Measurements from ENCODE around the gene RHOT1. TPM values are rescaled to one million over a fixed set of nuclear protein-coding genes. Genes with fewer than 3 reads are reported as not detected.
"Not testable (repeated sequence)": the region's sequence is repeated elsewhere in the genome, so short reads cannot be mapped to it uniquely, and the experiment has no call there.

RHOT1 gene
- total and polyA plus RNA-seq, 2 donors (not counting 3 experiments of a cell fraction or from before 2014, with no cell fraction given): 23.5 to 28.8 TPM

GRCh38 chr17:32180262-32180661, 38.0 kb downstream of the RHOT1 start:
- POLR2A ChIA-PET; H3K4me3 ChIP-seq (replicated peaks in 1 of 3; ENCODE audit: insufficient read depth in 1 of 3, low read depth in 1 of 3, low read length in 3 of 3); H3K4me1 ChIP-seq (ENCODE audit: control insufficient read depth, extremely low read depth, insufficient read depth, low read length); DNase-seq (ENCODE audit: low read depth, low spot score); H3K27ac ChIP-seq (ENCODE audit: insufficient read depth, low read depth, low read length); H3K9me3 ChIP-seq (replicated peaks; ENCODE audit: control insufficient read depth, insufficient read depth, low read length); intact Hi-C loops (cut with micrococcal nuclease); H3K36me3 ChIP-seq (ENCODE audit: control insufficient read depth in 2 of 2, extremely low read depth in 1 of 2, insufficient read depth in 2 of 2, low read length in 2 of 2); dilution Hi-C loops (cut with MboI; ENCODE audit: extremely low pct_ligation_motif_present, low sequenced_read_pairs); H3K4me2 ChIP-seq (ENCODE audit: insufficient read depth, low read length); H3K27me3 ChIP-seq (ENCODE audit: control insufficient read depth in 2 of 2, insufficient read depth in 2 of 2, low read length in 2 of 2); CTCF ChIA-PET; H4K20me1 ChIP-seq (replicated peaks; ENCODE audit: control insufficient read depth, extremely low read depth, insufficient read depth, low read length); FAIRE-seq; H3K79me2 ChIP-seq (ENCODE audit: control insufficient read depth, insufficient read depth, low read length); H3K9me1 ChIP-seq (replicated peaks; ENCODE audit: control insufficient read depth, extremely low read depth, insufficient read depth, low read length); BruUV-seq (replicated peaks); H2AFZ ChIP-seq (ENCODE audit: low read depth, low read length); H3K9ac ChIP-seq (replicated peaks; ENCODE audit: extremely low read depth, insufficient read depth, low read length): not testable (repeated sequence)

GRCh38 chr17:32185875-32186274, 43.6 kb downstream of the RHOT1 start:
- H4K20me1 ChIP-seq (replicated peaks; ENCODE audit: control insufficient read depth, extremely low read depth, insufficient read depth, low read length): no peaks in the 10 kb centered on the region
- H3K36me3 ChIP-seq (ENCODE audit: control insufficient read depth in 2 of 2, extremely low read depth in 1 of 2, insufficient read depth in 2 of 2, low read length in 2 of 2): peaks cover 0 to 4% of the 10 kb centered on the region in 2 experiments
- H3K4me2 ChIP-seq (ENCODE audit: insufficient read depth, low read length): no peak overlapping the region
- no peaks in the 10 kb centered on the region for H3K9me1 ChIP-seq (replicated peaks; ENCODE audit: control insufficient read depth, extremely low read depth, insufficient read depth, low read length)
- peaks cover 4% of the 10 kb centered on the region for H3K4me1 ChIP-seq (ENCODE audit: control insufficient read depth, extremely low read depth, insufficient read depth, low read length)
- intact Hi-C loops (cut with micrococcal nuclease) (no loop called here), dilution Hi-C loops (cut with MboI; ENCODE audit: extremely low pct_ligation_motif_present, low sequenced_read_pairs) (no loop called here)
- H3K9ac ChIP-seq (replicated peaks; ENCODE audit: extremely low read depth, insufficient read depth, low read length): no peak overlapping the region
- no peak overlapping the region for H3K4me3 ChIP-seq (replicated peaks in 1 of 3; ENCODE audit: insufficient read depth in 1 of 3, low read depth in 1 of 3, low read length in 3 of 3)
- H3K27me3 ChIP-seq (ENCODE audit: control insufficient read depth in 2 of 2, insufficient read depth in 2 of 2, low read length in 2 of 2): no peaks in the 10 kb centered on the region
- H3K79me2 ChIP-seq (ENCODE audit: control insufficient read depth, insufficient read depth, low read length): no peaks in the 10 kb centered on the region
- no peak for TF ChIP-seq POLR2A (IDR thresholded peaks at IDR 0.05; ENCODE audit: low read depth, low read length)
- TF ChIP-seq FOS (IDR thresholded peaks at IDR 0.05; ENCODE audit: borderline replicate concordance, insufficient read depth, low read length): no peak
- TF ChIP-seq CTCF (IDR thresholded peaks at IDR 0.05; ENCODE audit: extremely low read depth in 1 of 2, insufficient read depth in 1 of 2, low read depth in 1 of 2, low read length in 2 of 2): no peak
- TF ChIP-seq GATA2 (IDR thresholded peaks at IDR 0.05; ENCODE audit: insufficient read depth, insufficient read length, low read depth, low read length): no peak
- FAIRE-seq: no peak
- POLR2A ChIA-PET: no interaction called here
- CTCF ChIA-PET: no interaction called here
- DNase-seq (ENCODE audit: low read depth, low spot score): no peak
- BruUV-seq (replicated peaks): no TSS peak
- no peak overlapping the region for H2AFZ ChIP-seq (ENCODE audit: low read depth, low read length)
- no peaks in the 10 kb centered on the region for H3K9me3 ChIP-seq (replicated peaks; ENCODE audit: control insufficient read depth, insufficient read depth, low read length)
- no peak overlapping the region for H3K27ac ChIP-seq (ENCODE audit: insufficient read depth, low read depth, low read length)

Measured in endothelial cell of umbilical vein (primary cell).